Activated naive CD8-positive, alpha-beta T cell treated with anti-CD3 and anti-CD28 coated beads, Interleukin-2, amount 50 U/mL, for 24 hours (primary cell): ENCODE measurements around the gene DCK.
"Not testable (repeated sequence)": the region's sequence is repeated elsewhere in the genome, so short reads cannot be mapped to it uniquely, and the experiment has no call there.

Experiments
- ATAC-seq: fragments of 150-1000 bp; cut with Tn5 transposase; one replicate; pipeline ENCODE4 v1.10.0; 2021
- DNase-seq: peaks from one replicate; pipeline ENCODE4 v3.0.0; 2021
- H3K27ac Mint-ChIP-seq: one replicate; pipeline ENCODE4 v1.8.0; 2021; ENCODE audit warnings: mild to moderate bottlenecking, mixed read lengths
- H3K27me3 Mint-ChIP-seq: one replicate; pipeline ENCODE4 v1.8.0; 2021; ENCODE audit warnings: mixed read lengths
- H3K36me3 Mint-ChIP-seq: one replicate; pipeline ENCODE4 v1.8.0; 2021; ENCODE audit warnings: low read depth, mixed read lengths
- H3K4me1 Mint-ChIP-seq: one replicate; pipeline ENCODE4 v1.8.0; 2021; ENCODE audit warnings: mixed read lengths
- H3K4me3 Mint-ChIP-seq: one replicate; pipeline ENCODE4 v1.8.0; 2021; ENCODE audit warnings: mild to moderate bottlenecking, moderate library complexity, mixed read lengths
- H3K9me3 Mint-ChIP-seq: one replicate; pipeline ENCODE4 v1.8.0; 2021; ENCODE audit warnings: mixed read lengths

The DCK gene

GRCh38 chr4:70991596-70991995, 1.9 kb upstream of the DCK start:
- ATAC-seq = no peak
- Mint-ChIP-seq H3K9me3 (no peaks in the 10 kb centered on the region), H3K27me3 (no peaks in the 10 kb centered on the region), H3K4me1 (peaks cover 29% of the 10 kb centered on the region), H3K4me3 (no peak overlapping the region), H3K27ac (no peak overlapping the region), H3K36me3 (no peaks in the 10 kb centered on the region)
- DNase-seq = no peak

GRCh38 chr4:70992391-70992881, 1.0 kb upstream of the DCK start:
- H3K4me1 Mint-ChIP-seq = peaks cover 38% of the 10 kb centered on the region
- no peaks in the 10 kb centered on the region for H3K9me3 Mint-ChIP-seq
- peak overlapping the region; percentile 91 for H3K27ac Mint-ChIP-seq
- ATAC-seq (no peak), DNase-seq (no peak)
- no peaks in the 10 kb centered on the region for H3K36me3 Mint-ChIP-seq
- no peaks in the 10 kb centered on the region for H3K27me3 Mint-ChIP-seq
- H3K4me3 Mint-ChIP-seq = peak overlapping the region; percentile 95

GRCh38 chr4:70994069-70994366, 569 bp downstream of the DCK start:
- no peaks in the 10 kb centered on the region for H3K27me3 Mint-ChIP-seq
- DNase-seq (no peak), ATAC-seq (no peak)
- H3K4me3 Mint-ChIP-seq = peak overlapping the region; percentile 95
- peak overlapping the region; percentile 89 for H3K27ac Mint-ChIP-seq
- peaks cover 47% of the 10 kb centered on the region for H3K4me1 Mint-ChIP-seq
- H3K9me3 Mint-ChIP-seq = no peaks in the 10 kb centered on the region
- H3K36me3 Mint-ChIP-seq = peaks cover 8% of the 10 kb centered on the region

GRCh38 chr4:70994387-70995099, 1.1 kb downstream of the DCK start:
- H3K27me3 Mint-ChIP-seq = no peaks in the 10 kb centered on the region
- peaks cover 13% of the 10 kb centered on the region for H3K36me3 Mint-ChIP-seq
- ATAC-seq (no peak), DNase-seq (no peak)
- peaks cover 52% of the 10 kb centered on the region for H3K4me1 Mint-ChIP-seq
- H3K27ac Mint-ChIP-seq = peak overlapping the region; percentile 89
- H3K9me3 Mint-ChIP-seq = no peaks in the 10 kb centered on the region
- peak overlapping the region; percentile 95 for H3K4me3 Mint-ChIP-seq

GRCh38 chr4:70996018-70996360, 2.5 kb downstream of the DCK start:
- peaks cover 65% of the 10 kb centered on the region for H3K4me1 Mint-ChIP-seq
- peaks cover 4% of the 10 kb centered on the region for H3K9me3 Mint-ChIP-seq
- DNase-seq (no peak), ATAC-seq (no peak)
- no peaks in the 10 kb centered on the region for H3K27me3 Mint-ChIP-seq
- peak overlapping the region; percentile 89 for H3K27ac Mint-ChIP-seq
- peak overlapping the region; percentile 95 for H3K4me3 Mint-ChIP-seq
- peaks cover 26% of the 10 kb centered on the region for H3K36me3 Mint-ChIP-seq

- H3K27me3 Mint-ChIP-seq = no peaks in the 10 kb centered on the region
- peaks cover 37% of the 10 kb centered on the region for H3K36me3 Mint-ChIP-seq
- peaks cover 75% of the 10 kb centered on the region for H3K4me1 Mint-ChIP-seq
- peaks cover 5% of the 10 kb centered on the region for H3K9me3 Mint-ChIP-seq
- peak overlapping the region; percentile 89 for H3K27ac Mint-ChIP-seq
- ATAC-seq = no peak
- no peak for DNase-seq
- H3K4me3 Mint-ChIP-seq = peak overlapping the region; percentile 95
Measured at GRCh38 chr4:70997036-70997435, 3.6 kb downstream of the DCK start.

- H3K27ac Mint-ChIP-seq = peak overlapping the region; percentile 89
- peaks cover 77% of the 10 kb centered on the region for H3K4me1 Mint-ChIP-seq
- H3K4me3 Mint-ChIP-seq = peak overlapping the region; percentile 95
- H3K27me3 Mint-ChIP-seq = no peaks in the 10 kb centered on the region
- peaks cover 41% of the 10 kb centered on the region for H3K36me3 Mint-ChIP-seq
- ATAC-seq (no peak), DNase-seq (no peak)
- peaks cover 5% of the 10 kb centered on the region for H3K9me3 Mint-ChIP-seq
Measured at GRCh38 chr4:70997546-70997945, 4.1 kb downstream of the DCK start.

GRCh38 chr4:70999639-71000038, 6.2 kb downstream of the DCK start:
- not testable (repeated sequence) for ATAC-seq, H3K9me3 Mint-ChIP-seq, H3K27me3 Mint-ChIP-seq, H3K4me3 Mint-ChIP-seq, H3K27ac Mint-ChIP-seq, DNase-seq
- Mint-ChIP-seq H3K36me3 (peaks cover 49% of the 10 kb centered on the region), H3K4me1 (peaks cover 92% of the 10 kb centered on the region)

GRCh38 chr4:71001363-71001762, 7.9 kb downstream of the DCK start:
- H3K4me3 Mint-ChIP-seq, ATAC-seq, DNase-seq, H3K27me3 Mint-ChIP-seq, H3K9me3 Mint-ChIP-seq: not testable (repeated sequence)
- H3K4me1 Mint-ChIP-seq = peaks cover 86% of the 10 kb centered on the region
- peak overlapping the region; percentile 24 for H3K27ac Mint-ChIP-seq
- peaks cover 49% of the 10 kb centered on the region for H3K36me3 Mint-ChIP-seq

GRCh38 chr4:71004281-71004851, 10.9 kb downstream of the DCK start:
- H3K9me3 Mint-ChIP-seq = peaks cover 5% of the 10 kb centered on the region
- ATAC-seq = peak; percentile 67
- peak overlapping the region; percentile 61 for H3K27ac Mint-ChIP-seq
- DNase-seq = peak; percentile 65
- H3K36me3 Mint-ChIP-seq = peaks cover 46% of the 10 kb centered on the region
- no peaks in the 10 kb centered on the region for H3K27me3 Mint-ChIP-seq
- H3K4me1 Mint-ChIP-seq = peaks cover 85% of the 10 kb centered on the region
- H3K4me3 Mint-ChIP-seq = peak overlapping the region; percentile 24

- not testable (repeated sequence) for H3K27me3 Mint-ChIP-seq, ATAC-seq, H3K9me3 Mint-ChIP-seq, DNase-seq
- Mint-ChIP-seq H3K36me3 (peaks cover 40% of the 10 kb centered on the region), H3K27ac (peak overlapping the region; percentile 61), H3K4me1 (peaks cover 85% of the 10 kb centered on the region), H3K4me3 (peak overlapping the region; percentile 24)
Measured at GRCh38 chr4:71005025-71005424, 11.6 kb downstream of the DCK start.

- DNase-seq = no peak
- peak; percentile 51 for ATAC-seq
Measured at GRCh38 chr4:71006203-71006907, 12.9 kb downstream of the DCK start.

GRCh38 chr4:71008196-71008595, 14.7 kb downstream of the DCK start:
- Mint-ChIP-seq H3K36me3 (peaks cover 23% of the 10 kb centered on the region), H3K9me3 (no peaks in the 10 kb centered on the region), H3K4me1 (peaks cover 58% of the 10 kb centered on the region), H3K27ac (peak overlapping the region; percentile 46), H3K4me3 (no peak overlapping the region), H3K27me3 (no peaks in the 10 kb centered on the region)
- DNase-seq = no peak
- no peak for ATAC-seq

More at GRCh38 chr4:71006203-71006907, 12.9 kb downstream of the DCK start:
- H3K27ac Mint-ChIP-seq = peak overlapping the region; percentile 81
- H3K4me3 Mint-ChIP-seq = peak overlapping the region; percentile 33
- no peaks in the 10 kb centered on the region for H3K27me3 Mint-ChIP-seq
- peaks cover 75% of the 10 kb centered on the region for H3K4me1 Mint-ChIP-seq
- peaks cover 27% of the 10 kb centered on the region for H3K36me3 Mint-ChIP-seq
- H3K9me3 Mint-ChIP-seq = no peaks in the 10 kb centered on the region

- Mint-ChIP-seq H3K27me3 (no peaks in the 10 kb centered on the region), H3K36me3 (peaks cover 25% of the 10 kb centered on the region), H3K4me3 (no peak overlapping the region), H3K9me3 (no peaks in the 10 kb centered on the region), H3K27ac (peak overlapping the region; percentile 61), H3K4me1 (peaks cover 50% of the 10 kb centered on the region)
- ATAC-seq = no peak
- DNase-seq = no peak
Measured at GRCh38 chr4:71009086-71009485, 15.6 kb downstream of the DCK start.
